Measurements from ENCODE around the gene SLC19A2.

- TF ChIP-seq CTCF (conservative IDR thresholded peaks at IDR 0.05; ENCODE audit: low read depth, low read length) (no peak), EZH2 (IDR thresholded peaks at IDR 0.05; ENCODE audit: borderline replicate concordance, low read depth, low read length, poor library complexity, severe bottlenecking) (no peak)
Observed at GRCh38 chr1:169514566-169515270, 29.0 kb upstream of the SLC19A2 start.

Measured in A673 (cell line).